CD4-positive, alpha-beta T cell treated with Interleukin-10 for 1 hour (primary cell): ENCODE data around the gene PLA2G1B.
"Not testable (repeated sequence)": the region's sequence is repeated elsewhere in the genome, so short reads cannot be mapped to it uniquely, and the experiment has no call there.

ENCODE experiments used
- DNase-seq: peaks from one replicate; pipeline ENCODE4 v3.0.0-alpha.2; 2020

The PLA2G1B gene

DNA sequence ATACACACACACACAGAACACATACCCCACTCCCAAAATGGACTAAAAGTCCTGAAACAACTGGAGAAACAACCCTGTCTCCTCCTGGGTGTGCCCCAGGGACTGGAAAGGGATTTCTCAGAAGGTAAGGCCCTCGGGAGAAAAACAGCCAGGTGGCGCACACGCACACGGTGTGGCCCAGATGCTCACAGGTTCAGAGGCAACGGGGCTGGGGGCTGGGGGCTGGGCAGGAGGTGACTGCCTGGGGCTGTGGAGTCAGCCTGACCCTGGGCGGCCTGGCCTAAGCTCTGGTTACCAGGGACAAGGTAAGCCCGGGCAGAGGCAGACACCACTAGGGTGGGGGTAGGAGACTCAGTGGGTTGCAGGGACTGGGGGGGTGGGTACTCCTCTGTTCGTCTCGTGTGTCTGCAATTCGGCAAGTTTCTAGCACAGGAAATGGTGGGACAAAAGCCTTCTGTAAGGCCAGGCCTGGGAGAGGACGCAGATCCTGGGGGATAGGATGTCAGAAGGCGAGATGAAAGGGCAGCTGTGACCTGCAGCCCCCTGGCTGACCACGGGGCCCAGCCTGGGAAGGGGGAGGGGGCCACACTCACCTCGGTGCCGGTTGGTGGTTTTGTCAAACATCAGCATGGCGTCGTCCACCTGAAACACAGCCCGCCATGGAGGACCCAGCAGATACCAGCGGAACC is 31.0 kb upstream of the PLA2G1B start:
- no peak for DNase-seq

- DNase-seq = no peak
Observed at GRCh38 chr12:120357104-120357503, 29.5 kb upstream of the PLA2G1B start.

DNA sequence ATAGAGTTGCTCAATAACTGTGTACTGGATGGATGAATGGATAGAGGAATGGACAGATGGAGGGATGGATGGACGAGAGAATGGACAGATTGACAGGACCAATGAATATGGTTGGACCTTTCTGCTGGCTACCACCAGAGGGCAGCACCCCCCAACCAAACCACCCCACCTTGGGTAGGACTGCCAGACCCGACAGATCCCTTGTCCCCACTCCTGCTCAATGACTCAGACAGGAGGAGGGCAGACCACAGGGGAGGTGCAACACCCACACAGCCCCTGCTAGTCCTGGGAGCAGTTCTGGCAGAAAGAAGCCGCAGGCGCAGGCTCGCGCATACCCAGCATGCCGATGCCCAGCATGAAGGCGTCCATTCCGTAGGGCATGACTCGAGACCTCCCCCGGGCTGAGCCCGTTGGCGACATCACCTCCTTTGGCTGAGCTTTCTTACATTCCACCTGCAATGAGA is 29.0 kb upstream of the PLA2G1B start:
- peak; percentile 72 for DNase-seq

DNA sequence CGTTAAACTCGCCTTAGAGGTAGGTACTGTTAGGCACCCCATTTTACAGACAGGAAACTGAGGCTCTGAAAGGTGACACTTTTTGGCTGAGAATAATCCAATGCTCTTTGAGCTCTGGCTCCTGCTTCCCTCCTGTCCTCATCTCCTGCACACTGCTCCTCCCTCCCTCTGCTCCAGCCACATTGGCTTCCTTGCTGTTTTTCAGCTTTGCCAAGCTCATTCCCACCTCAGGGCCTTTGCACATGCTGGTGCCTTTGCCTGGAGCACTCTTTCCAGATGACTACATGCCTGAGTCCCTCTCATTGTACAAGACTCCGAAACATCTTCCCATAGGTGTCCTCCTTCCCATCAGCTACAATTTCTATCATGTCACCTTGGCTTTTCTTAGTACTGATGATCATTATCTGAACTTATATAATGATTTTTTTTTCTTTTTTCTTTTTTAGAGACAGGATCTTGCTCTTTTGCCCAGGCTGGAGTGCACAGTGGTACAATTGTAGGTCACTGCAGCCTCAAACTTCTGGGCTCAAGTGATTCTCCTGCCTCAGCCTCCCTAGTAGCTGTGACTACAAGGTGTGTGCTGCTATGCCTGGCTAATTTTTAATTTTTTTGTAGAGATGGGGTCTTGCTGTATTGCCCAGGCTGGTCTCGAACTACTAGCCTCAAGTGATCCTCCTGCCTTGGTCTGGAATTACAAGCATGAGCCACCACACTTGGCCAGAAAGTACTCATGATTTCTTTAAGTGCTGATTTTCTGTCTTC is 26.2 kb upstream of the PLA2G1B start:
- no peak for DNase-seq

DNA sequence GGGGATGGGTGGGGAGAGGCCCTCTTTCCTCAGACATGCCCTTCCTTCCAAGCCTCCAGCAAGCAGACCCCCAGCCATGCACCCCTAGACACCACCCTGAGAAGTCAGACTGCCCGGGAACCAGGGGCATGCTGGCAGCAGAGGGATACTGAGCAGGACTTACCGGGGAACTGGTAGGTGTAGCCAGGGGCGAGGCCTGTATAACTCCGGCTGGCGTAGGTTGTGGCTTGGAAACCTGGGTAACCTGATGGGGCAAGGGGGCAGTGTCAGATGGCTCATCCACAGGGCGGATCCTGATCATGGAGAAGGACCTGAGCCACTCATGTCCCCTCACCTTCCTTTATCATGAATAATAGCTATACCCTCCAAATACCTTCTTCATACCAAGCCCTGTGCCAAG is 25.6 kb upstream of the PLA2G1B start:
- no peak for DNase-seq

DNA sequence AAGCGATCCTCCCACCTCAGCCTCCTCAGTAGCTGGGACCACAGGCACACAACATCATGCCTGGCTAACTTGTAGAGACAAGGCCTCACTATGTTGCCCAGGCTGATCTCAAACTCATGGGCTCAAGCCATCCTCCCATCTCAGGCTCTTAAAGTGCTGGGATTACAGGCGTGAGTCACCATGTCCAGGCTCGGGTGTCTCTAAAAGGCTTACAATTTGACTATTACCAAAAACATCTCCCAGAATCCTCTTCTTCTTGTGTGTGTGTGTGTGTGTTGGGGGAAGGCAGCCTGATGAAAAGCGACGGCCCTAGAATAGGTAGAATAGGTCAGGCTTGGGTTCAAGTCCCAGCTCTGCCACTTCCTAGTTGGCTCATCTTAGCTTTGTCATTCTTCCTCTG is 24.5 kb upstream of the PLA2G1B start:
- DNase-seq = no peak

- no peak for DNase-seq
Observed at GRCh38 chr12:120350576-120351350, 23.2 kb upstream of the PLA2G1B start.

- no peak for DNase-seq
Observed at GRCh38 chr12:120347766-120348165, 20.2 kb upstream of the PLA2G1B start.

DNA sequence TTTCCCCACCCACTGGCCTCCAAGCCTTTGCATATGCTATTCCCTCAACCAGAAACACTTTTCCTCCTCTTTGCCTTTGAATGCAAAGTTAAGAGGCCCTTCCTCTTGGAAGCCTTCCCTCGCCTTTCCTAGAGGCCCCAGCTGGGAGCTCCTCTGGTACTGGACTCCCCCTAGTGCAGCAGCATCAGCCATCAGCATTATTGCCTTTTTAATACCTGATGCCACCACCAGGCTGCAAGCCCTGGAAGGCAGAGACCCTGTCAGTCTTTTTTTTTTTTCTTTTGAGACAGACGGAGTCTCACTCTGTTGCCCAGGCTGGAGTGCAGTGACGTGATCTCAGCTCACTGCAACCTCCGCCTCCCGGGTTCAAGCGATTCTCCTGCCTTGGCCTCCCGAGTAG is 19.1 kb upstream of the PLA2G1B start:
- DNase-seq = no peak

DNA sequence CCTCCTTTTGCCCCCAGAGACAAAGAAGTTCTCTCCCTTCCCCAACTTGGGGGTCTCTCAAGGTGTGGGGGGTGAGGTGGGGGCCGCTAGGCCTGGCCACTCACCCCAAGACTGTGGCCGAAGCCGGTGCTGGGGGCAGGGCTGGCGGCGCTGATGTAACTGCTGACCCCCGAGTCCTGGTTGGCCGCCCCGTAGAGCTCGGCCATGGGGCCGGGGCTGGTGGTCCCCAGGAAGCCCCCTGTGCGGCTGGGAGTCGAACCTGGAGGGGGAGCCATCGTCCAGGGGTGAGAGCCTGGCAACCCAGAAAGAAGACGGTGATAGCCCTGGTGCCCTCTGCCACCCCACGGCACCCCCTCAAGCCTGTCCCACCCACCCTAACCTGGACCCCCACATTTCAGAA is 18.5 kb upstream of the PLA2G1B start:
- no peak for DNase-seq

DNA sequence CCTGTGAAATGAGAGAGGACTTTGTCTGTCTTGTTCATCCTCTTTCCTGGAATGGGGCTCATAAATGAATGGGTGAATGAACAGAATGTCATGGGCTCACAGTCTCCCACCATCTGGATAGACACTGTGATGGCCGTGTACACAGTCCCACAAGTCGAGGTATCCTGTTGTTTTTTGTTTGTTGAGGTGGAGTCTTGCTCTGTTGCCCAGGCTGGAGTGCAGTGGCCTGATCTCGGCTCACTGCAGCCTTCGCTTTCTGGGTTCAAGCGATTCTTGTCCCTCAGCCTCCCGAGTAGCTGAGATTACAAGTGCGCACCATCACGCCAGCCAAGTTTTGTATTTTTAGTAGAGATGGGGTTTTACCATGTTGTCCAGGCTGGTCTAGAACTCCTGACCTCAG is 16.1 kb upstream of the PLA2G1B start:
- no peak for DNase-seq

- no peak for DNase-seq
Observed at GRCh38 chr12:120343039-120343537, 15.5 kb upstream of the PLA2G1B start.

DNA sequence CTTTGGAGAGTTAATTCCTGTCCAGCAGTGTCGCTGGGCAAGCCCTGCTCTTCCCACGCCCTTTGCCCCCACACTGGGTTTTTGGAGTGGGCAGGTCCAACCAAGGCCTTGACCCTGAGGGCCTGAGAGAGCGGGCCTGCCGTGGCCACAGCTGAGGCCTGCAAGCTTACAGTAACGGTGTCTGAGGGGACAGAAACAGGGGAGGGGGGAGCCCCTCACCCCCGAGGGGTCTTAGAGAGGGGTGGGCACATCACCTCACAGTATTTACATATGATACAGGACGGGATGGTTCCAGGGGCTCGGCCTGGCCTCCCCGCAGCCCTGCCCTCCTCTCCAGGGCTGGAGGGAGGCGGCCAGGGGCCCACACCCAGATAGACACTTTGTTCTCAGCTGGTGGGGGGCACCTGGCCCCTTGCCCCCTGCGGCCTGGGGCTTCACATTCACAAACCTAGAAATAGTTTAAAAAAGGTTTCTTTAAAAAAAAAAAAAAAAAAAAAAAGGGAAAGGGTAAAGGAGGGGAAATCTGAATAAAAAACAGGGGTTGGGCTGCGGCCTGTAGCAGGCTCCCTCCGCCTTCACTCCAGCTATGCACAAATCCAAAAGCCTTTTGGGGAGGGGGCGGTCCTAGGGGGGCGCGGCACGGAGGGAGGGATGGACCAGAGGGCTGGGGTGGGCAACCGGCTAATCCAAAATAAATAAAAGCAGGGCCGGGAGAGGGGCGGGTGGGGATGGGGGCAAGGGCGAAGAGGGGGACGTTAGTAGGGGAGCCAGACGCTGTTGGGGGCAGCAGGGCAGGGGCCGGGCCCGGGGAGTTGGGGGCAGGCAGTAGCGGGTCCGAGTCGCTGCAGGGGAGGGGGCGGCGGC is 14.8 kb upstream of the PLA2G1B start:
- no peak for DNase-seq

DNA sequence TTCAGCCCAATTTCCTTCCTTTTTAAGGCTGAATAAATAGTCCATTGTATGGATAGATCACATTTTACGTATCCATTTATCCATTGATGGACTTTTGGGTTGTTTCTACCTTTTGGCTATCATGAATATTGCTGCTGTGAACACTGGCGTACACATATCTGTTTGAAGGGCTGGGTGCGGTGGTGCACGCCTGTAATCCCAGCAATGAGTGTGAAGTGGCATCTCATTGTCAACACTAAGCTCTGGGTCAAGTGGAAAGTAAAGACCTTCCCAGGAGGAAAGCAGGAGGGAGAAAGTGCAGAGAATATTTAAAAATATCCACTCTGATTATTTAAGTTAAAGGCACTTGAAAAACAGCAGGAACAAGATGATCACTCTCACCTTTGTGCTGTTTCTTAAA is 11.7 kb upstream of the PLA2G1B start:
- no peak for DNase-seq

DNA sequence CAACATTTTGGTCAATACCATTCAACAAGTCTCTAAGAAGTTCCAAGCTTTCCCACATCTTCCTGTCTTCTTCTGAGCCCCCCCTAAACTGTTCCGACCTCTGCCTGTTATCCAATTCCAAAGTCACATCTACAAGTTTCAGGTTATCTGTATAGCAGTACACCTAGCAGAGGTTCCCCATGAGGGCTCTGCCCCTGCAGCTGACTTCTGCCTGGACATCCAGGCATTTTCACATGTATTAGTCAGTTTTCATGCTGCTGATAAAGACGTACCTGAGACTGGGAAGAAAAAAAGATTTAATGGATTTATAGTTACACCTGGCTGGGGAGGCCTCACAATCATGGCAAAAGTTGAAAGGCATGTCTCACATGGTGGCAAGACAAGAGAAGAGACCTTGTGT is 10.2 kb upstream of the PLA2G1B start:
- DNase-seq = no peak

- DNase-seq = not testable (repeated sequence)
Observed at GRCh38 chr12:120336392-120336791, 8.8 kb upstream of the PLA2G1B start.

DNA sequence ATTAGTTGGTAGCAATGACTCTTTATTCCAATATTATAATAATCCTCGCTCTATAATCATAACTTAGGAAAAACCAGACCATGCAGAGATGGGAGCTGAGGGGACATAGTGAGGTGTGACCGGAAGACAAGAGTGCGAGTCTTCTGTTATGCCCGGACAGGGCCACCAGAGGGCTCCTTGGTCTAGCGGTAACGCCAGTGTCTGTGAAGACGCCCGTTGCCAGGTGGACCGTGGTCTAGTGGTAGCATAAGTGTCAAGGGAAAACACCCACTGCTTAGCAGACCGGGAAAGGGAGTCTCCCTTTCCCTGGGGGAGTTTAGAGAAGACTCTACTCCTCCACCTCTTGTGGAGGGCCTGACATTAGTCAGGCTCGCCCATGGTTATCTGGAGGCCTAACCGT is 7.9 kb upstream of the PLA2G1B start:
- DNase-seq = peak; percentile 25

- DNase-seq = no peak
Observed at GRCh38 chr12:120332523-120332922, 4.9 kb upstream of the PLA2G1B start.

DNA sequence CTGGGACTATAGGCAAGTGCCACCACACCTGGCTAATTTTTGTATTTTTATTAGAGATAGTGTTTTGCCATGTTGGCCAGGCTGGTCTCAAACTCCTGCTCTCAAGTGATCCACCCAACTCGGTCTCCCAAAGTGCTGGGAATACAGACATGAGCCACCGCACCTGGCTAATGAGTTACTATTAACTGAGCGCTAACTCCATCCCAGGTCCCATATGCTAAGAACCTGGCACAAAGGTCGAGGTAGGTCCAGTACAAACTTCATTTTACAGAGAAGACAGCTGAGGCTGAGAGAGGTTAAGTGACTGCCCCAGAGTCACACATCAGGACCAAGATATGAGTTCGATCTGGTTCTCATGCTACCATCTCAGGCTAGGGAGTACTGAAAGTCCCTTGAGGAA is 4.5 kb upstream of the PLA2G1B start:
- DNase-seq = no peak

DNA sequence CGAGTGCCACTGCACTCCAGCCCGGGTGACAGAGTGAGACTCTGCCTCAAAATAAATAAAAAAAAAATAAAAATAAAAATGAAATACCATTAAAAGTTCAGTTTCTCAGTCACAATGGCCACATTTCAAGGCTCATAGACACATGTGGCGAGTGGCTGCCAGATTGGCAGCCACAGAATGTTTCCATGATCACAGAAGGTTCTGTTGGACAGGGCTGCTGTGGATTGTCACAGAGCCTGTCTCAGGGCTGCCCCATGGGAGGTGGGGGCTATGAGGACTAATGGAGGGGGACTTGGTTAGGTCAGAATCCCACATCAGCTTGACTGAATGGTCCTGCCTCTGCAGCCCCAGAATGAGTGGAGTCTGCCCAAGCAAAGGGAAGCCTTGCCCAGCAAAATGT is 3.8 kb upstream of the PLA2G1B start:
- no peak for DNase-seq

GRCh38 chr12:120328228-120328627 is 649 bp upstream of the PLA2G1B start:
- no peak for DNase-seq

GRCh38 chr12:120324841-120325417 is 2.6 kb downstream of the PLA2G1B start:
- DNase-seq = no peak
